ENCODE measurements around the gene BAX.
A peak's percentile ranks its signal among the peaks of the same experiment; 100 is the strongest.
"Not testable (repeated sequence)": the region's sequence is repeated elsewhere in the genome, so short reads cannot be mapped to it uniquely, and the experiment has no call there.

The BAX gene

DNA sequence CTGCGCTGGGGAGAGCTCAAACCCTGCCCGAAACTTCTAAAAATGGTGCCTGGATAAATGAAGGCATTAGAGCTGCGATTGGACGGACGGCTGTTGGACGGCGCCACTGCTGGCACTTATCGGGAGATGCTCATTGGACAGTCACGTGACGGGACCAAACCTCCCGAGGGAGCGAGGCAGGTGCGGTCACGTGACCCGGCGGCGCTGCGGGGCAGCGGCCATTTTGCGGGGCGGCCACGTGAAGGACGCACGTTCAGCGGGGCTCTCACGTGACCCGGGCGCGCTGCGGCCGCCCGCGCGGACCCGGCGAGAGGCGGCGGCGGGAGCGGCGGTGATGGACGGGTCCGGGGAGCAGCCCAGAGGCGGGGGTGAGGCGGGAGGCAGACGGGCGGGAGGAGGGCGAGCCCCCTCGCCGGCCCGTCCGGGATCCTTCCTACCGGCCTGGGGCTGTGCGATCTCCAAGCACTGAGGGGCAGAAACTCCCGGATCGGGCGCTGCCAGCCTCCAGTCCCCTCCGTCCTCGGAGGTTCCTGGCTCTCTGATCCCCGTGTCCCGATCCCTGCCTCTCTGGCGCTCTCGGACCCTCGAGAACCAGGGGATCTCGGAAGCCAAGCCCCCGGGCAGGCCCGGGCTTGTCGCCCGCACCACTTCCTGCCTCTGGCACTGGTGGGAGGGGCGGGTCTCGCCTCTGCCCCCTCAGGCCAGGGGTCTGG is at the start of gene BAX:
Gene BAX (plus strand): TSS at position 281 of the 713 bp plus-strand sequence. CDS start 54 bp downstream, at position 335.
- H3K4me3 ChIP-seq (replicated peaks in 1 of 2; ENCODE audit: low read depth in 2 of 2, low read length in 2 of 2), result peak within 1 kb of the TSS; percentile 97
- DNase-seq (ENCODE audit: low read depth in 2 of 2), result peak; percentile 97
- TF ChIP-seq, protein P1, sequence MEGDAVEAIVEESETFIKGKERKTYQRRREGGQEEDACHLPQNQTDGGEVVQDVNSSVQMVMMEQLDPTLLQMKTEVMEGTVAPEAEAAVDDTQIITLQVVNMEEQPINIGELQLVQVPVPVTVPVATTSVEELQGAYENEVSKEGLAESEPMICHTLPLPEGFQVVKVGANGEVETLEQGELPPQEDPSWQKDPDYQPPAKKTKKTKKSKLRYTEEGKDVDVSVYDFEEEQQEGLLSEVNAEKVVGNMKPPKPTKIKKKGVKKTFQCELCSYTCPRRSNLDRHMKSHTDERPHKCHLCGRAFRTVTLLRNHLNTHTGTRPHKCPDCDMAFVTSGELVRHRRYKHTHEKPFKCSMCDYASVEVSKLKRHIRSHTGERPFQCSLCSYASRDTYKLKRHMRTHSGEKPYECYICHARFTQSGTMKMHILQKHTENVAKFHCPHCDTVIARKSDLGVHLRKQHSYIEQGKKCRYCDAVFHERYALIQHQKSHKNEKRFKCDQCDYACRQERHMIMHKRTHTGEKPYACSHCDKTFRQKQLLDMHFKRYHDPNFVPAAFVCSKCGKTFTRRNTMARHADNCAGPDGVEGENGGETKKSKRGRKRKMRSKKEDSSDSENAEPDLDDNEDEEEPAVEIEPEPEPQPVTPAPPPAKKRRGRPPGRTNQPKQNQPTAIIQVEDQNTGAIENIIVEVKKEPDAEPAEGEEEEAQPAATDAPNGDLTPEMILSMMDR (IDR thresholded peaks at IDR 0.05; ENCODE audit: low read depth, low read length), result no peak

DNA sequence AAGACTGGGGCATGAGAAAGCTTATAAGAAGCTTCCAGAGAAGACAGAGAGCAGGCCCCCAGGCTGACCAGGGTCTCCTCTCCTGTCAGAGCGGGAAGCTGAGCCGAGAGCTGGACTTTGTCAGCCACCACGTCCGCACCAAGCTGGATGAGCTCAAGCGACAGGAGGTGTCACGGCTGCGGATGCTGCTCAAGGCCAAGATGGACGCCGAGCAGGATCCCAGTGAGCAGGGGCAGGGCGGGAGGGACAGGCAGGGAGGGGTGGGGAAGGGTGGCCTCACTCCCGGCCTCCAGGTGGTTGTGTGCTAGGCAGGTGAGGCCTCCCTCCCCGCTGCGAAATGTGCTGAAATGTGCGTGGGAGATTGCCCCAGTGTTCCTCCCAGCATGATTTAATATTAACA is 49.0 kb upstream of the BAX start:
- no peak for DNase-seq (ENCODE audit: low read depth in 2 of 2)
- H3K4me3 ChIP-seq (replicated peaks in 1 of 2; ENCODE audit: low read depth in 2 of 2, low read length in 2 of 2), result no peak overlapping the region

DNA sequence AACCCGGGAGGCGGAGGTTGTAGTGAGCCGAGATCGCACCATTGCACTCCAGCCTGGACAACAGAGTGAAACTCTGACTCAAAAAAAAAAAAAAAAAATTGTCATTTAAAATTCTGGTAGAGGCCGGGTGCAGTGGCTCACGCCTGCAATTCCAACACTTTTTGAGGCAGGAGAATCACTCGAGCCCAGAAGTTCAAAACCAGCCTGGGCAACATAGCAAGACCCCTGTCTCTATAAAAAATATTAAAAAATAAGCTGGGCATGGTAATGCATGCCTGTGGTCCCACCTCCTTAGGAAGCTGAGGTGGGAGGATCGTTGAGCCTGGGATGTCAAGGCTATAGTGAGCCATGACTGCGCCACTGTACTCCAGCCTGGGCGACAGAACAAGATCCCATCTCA is 48.4 kb upstream of the BAX start:
- DNase-seq (ENCODE audit: low read depth in 2 of 2), result no peak
- no peak overlapping the region for H3K4me3 ChIP-seq (replicated peaks in 1 of 2; ENCODE audit: low read depth in 2 of 2, low read length in 2 of 2)
- TF ChIP-seq, protein P1 (IDR thresholded peaks at IDR 0.05; ENCODE audit: low read depth, low read length), result no peak

More for the DNA sequence above, 49.0 kb upstream of the BAX start:
- TF ChIP-seq, protein P1 (IDR thresholded peaks at IDR 0.05; ENCODE audit: low read depth, low read length), result no peak

DNA sequence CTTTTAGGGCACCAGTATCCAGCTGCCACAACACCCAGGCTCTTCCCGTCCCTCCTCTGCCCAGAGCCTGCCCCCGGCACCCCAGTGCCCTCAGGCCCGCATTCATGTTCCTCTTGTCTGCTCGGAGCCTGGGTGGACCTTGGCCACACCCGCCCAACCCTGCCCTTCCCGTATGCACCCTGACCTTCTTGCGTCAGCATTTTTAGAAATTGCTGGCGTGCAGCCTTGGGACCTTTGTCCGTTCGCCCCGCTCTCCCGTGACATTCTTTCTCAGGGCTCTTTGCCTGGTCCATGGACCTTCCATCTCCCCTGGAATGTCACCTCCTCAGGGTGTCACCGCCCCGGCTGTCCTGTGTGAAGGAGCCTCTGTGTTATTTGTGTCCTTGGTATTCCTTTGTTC is 47.0 kb upstream of the BAX start:
- no peak overlapping the region for H3K4me3 ChIP-seq (replicated peaks in 1 of 2; ENCODE audit: low read depth in 2 of 2, low read length in 2 of 2)
- DNase-seq (ENCODE audit: low read depth in 2 of 2), result no peak
- TF ChIP-seq, protein P1 (IDR thresholded peaks at IDR 0.05; ENCODE audit: low read depth, low read length), result no peak

DNA sequence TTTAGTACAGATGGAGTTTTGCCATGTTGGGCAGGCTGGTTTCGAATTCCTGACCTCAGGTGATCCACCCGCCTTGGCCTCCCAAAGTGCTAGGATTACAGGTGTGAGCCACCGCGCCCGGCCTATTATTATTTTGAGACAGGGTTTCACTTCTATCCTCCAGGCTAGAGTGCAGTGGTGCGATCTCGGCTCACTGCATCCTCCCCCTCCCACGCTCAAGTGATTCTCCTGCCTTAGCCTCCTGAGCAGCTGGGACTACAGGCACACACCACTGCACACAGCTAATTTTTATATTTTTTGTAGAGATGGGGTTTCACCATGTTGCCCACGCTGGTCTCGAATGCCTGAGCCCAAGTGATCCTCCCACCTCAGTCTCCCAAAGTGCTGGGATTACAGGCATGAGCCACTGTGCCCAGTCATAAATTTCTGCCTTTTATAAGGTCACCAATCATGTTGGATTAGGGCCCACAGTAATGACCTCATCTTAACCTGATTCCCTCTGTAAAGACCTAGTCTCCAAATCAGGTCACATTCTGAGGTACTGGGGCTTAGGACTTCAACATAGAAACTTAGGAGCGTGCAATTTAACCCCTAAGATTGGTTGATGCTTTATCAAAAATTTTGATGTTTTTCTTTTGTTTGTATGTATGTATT is 45.1 kb upstream of the BAX start:
- H3K4me3 ChIP-seq (replicated peaks in 1 of 2; ENCODE audit: low read depth in 2 of 2, low read length in 2 of 2); DNase-seq (ENCODE audit: low read depth in 2 of 2): not testable (repeated sequence)

DNA sequence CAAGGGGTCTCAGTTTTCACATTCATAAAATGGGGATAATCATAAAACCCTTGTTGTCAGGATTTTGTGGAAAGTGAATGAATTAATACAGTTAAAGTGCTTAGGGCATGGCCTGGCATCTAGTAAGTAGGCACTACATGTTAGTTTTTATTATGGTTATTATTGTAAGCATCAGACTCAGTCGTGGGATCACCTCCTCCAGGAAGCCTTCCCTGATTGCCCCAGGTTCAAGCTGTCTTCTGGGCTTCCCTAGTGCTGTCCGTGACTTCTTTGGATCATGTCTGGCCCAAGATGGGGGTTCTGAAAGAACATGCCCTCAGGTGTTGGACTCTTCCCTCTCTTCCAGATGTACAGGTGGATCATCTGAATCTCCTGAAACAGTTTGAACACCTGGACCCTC is 43.9 kb upstream of the BAX start:
- TF ChIP-seq, protein P1 (IDR thresholded peaks at IDR 0.05; ENCODE audit: low read depth, low read length), result no peak

DNA sequence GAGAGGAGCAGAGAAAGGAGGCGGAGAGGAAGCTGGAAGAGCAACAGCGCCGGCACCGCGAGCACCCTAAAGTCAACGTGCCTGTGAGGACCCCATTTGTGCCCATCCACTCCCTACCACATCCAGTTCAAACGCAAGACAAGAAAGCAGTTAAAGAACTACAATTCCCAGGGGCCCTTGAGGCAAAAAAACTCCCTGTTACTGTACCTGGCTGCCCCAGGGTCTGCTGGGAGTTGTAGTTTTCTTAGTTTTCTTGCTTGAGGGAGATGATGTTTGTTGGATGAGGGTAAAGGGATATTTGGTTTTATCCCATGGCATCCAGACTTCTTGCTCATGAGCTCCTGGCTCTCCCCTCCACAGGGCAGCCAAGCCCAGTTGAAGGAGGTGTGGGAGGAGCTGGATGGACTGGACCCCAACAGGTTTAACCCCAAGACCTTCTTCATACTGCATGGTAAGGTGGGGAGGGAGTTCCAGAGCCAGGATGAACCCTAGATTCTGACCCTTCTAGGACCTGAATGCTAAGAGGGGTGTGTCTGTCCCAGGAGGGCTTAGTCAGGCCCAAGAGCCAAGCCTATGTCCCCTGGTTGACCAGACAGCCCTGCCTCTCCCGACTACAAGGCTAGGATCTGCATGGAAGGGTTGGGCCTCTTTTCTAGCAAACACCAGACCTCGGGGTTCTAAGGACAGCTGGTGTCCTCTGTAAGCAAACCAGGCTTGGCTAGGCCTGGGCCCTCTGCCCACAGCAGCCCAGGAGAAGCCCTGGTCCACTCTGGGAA is 41.4 kb upstream of the BAX start:
- TF ChIP-seq, protein P1 (IDR thresholded peaks at IDR 0.05; ENCODE audit: low read depth, low read length), result no peak
- H3K4me3 ChIP-seq (replicated peaks in 1 of 2; ENCODE audit: low read depth in 2 of 2, low read length in 2 of 2), result no peak overlapping the region
- DNase-seq (ENCODE audit: low read depth in 2 of 2), result no peak

More for the DNA sequence above, 43.9 kb upstream of the BAX start:
- H3K4me3 ChIP-seq (replicated peaks in 1 of 2; ENCODE audit: low read depth in 2 of 2, low read length in 2 of 2), result no peak overlapping the region
- no peak for DNase-seq (ENCODE audit: low read depth in 2 of 2)

Measured in cardiac fibroblast (primary cell).